Spleen (tissue), 11 donors: Measurements from ENCODE around the gene RAD51B. TPM values are rescaled to one million over a fixed set of nuclear protein-coding genes. Genes with fewer than 3 reads are reported as not detected.

Experiments
- DNase-seq: peaks from one replicate; pipeline ENCODE4 v3.0.0-alpha.2; 2020
- H3K27ac ChIP-seq, 8 donors: fragments of 200-600 bp; sonication (generic) in 7 of 8; 1 replicate in 4 of 8; 2 replicates in 4 of 8; pipeline versions ENCODE4 v1.5.0 to v1.8.0; 2016 to 2021; ENCODE audit warnings: inconsistent platforms in 4 of 8, mild to moderate bottlenecking in 4 of 8, moderate library complexity in 1 of 8
- H3K27me3 ChIP-seq, 7 donors: fragments of 200-600 bp; sonication (generic) in 6 of 7; replicated peaks in 1 of 7; 1 replicate in 4 of 7; 2 replicates in 3 of 7; pipeline versions ENCODE4 v1.5.0 to v1.8.0; 2016 to 2021; ENCODE audit warnings: inconsistent platforms in 3 of 7, mild to moderate bottlenecking in 1 of 7
- H3K36me3 ChIP-seq, 6 donors: fragments of 200-600 bp; sonication (generic) in 5 of 6; 1 replicate in 4 of 6; 2 replicates in 2 of 6; pipeline versions ENCODE4 v1.5.0 to v1.8.0; 2016 to 2021; ENCODE audit warnings: inconsistent platforms in 2 of 6
- H3K4me1 ChIP-seq, 6 donors: fragments of 200-600 bp; sonication (generic) in 5 of 6; 1 replicate in 3 of 6; 2 replicates in 3 of 6; pipeline versions ENCODE4 v1.5.0 to v1.8.0; 2016 to 2021; ENCODE audit warnings: inconsistent platforms in 3 of 6
- H3K4me3 ChIP-seq, 8 donors: fragments of 200-600 bp; sonication (generic) in 7 of 8; 1 replicate in 4 of 8; 2 replicates in 4 of 8; pipeline versions ENCODE4 v1.5.0 to v1.8.0; 2016 to 2021; ENCODE audit warnings: inconsistent platforms in 4 of 8, mild to moderate bottlenecking in 4 of 8, moderate library complexity in 2 of 8
- H3K9me3 ChIP-seq, 8 donors: fragments of 200-600 bp; sonication (generic) in 7 of 8; 1 replicate in 4 of 8; 2 replicates in 4 of 8; pipeline versions ENCODE4 v1.5.0 to v1.8.0; 2016 to 2021; ENCODE audit warnings: inconsistent platforms in 4 of 8
- CTCF ChIP-seq, 11 experiments: fragments of 200-600 bp in 7 of 11; fragments of 450-650 bp in 4 of 11; sonication (generic) in 4 of 11; IDR thresholded peaks in 8 of 11; conservative IDR thresholded peaks in 3 of 11; 1 replicate in 7 of 11; 2 replicates in 4 of 11; pipeline versions ENCODE4 v1.4.0 to v1.8.0; 2016 to 2021; ENCODE audit warnings: antibody characterized with exemption in 11 of 11, inconsistent platforms in 4 of 11, mild to moderate bottlenecking in 1 of 11
- POLR2A ChIP-seq, 3 donors: fragments of 450-650 bp; IDR thresholded peaks; one replicate each; pipeline ENCODE4 v1.5.1; 2017; ENCODE audit warnings: antibody characterized with exemption in 3 of 3, mild to moderate bottlenecking in 1 of 3
- POLR2AphosphoS5 ChIP-seq, 3 donors: sonication (generic); formaldehyde crosslinking; IDR thresholded peaks; one replicate each; pipeline ENCODE4 v1.5.1; 2017; ENCODE audit warnings: antibody characterized with exemption in 3 of 3
- WGBS, 5 donors: extraction: QIAGEN DNeasy Blood & Tissue Kit in 3 of 5; methylation state at CpG; one replicate each; pipeline versions ENCODE4 v1.1.5 to v1.1.7; 2013 to 2018; 5-methylcytosine and 5-hydroxymethylcytosine counted together
- intact Hi-C: fragments of 100-400 bp; cut with DNase I; formaldehyde crosslinking; loops from one replicate; pipeline ENCODE4 v1.15.0; 2023; ENCODE audit warnings: low total_unique reads
- polyA plus RNA-seq, 3 donors: library from polyadenylated mRNA; stranded (reverse); fragments of 200-250 nt; gene quantifications; one replicate each; pipeline ENCODE4 v1.2.1, GENCODE V29; 2013
- total RNA-seq, 7 donors: library from RNA; depleted of rRNA in 3 of 7; stranded (reverse); fragments of >200 nt in 3 of 7; fragmentation: NEBNext Ultra II Directional in 4 of 7; extraction: Animal tissue kit (Norgen Biotek cat#: 25700) in 4 of 7; gene quantifications; one replicate each; pipeline versions ENCODE4 v1.1.0 to v1.2.1, GENCODE V29; 2016 to 2021
- donor health status: healthy with polysubstance abuse.
- donor health status: DM: no; HTN: no; CAD: no; lungs with moderate emphysema.
- donor health status: DM: no; HTN: no; CAD: no.
- donor health status: Bipolar disorder and iron deficiency.
- donor health status: healthy.
- donor health status: DM: no; HTN: no; CAD: no.
- donor health status: DM: yes; HTN: yes; CAD: no.

RAD51B gene
- total and polyA plus RNA-seq, 10 donors = 4.2 to 43.7 (median 29.8) TPM

- intact Hi-C loops = no loop called here
- 93 to 100% (median 98%) methylated on average over 1 of the region's 1 CpG for WGBS, 5 donors
- no peak overlapping the region for H3K4me3 ChIP-seq
Measured at GRCh38 chr14:68462683-68463082, 643.1 kb downstream of the RAD51B start.

GRCh38 chr14:68463299-68463698 lies 643.7 kb downstream of the RAD51B start:
- TF ChIP-seq CTCF (IDR thresholded peaks at IDR 0.05 in 8 of 11, conservative IDR thresholded peaks at IDR 0.05 in 3 of 11) (no peak), POLR2AphosphoS5 (IDR thresholded peaks at IDR 0.05) (no peak), POLR2A (IDR thresholded peaks at IDR 0.05) (no peak)

More at GRCh38 chr14:68462683-68463082, 643.1 kb downstream of the RAD51B start:
- TF ChIP-seq POLR2AphosphoS5 (IDR thresholded peaks at IDR 0.05) (no peak), POLR2A (IDR thresholded peaks at IDR 0.05) (no peak), CTCF (IDR thresholded peaks at IDR 0.05 in 8 of 11, conservative IDR thresholded peaks at IDR 0.05 in 3 of 11) (no peak)
- no peaks in the 10 kb centered on the region for H3K36me3 ChIP-seq
- H3K27me3 ChIP-seq = no peaks in the 10 kb centered on the region
- peaks cover 0 to 46% (median 25%) of the 10 kb centered on the region in 6 donors for H3K4me1 ChIP-seq
- H3K27ac ChIP-seq = no peak overlapping the region
- no peak for DNase-seq
- H3K9me3 ChIP-seq = no peaks in the 10 kb centered on the region

GRCh38 chr14:68463705-68464374 lies 644.3 kb downstream of the RAD51B start:
- TF ChIP-seq POLR2AphosphoS5 (IDR thresholded peaks at IDR 0.05) = no peak
- Histone ChIP-seq H3K4me3 (no peak overlapping the region), H3K27ac (no peak overlapping the region), H3K36me3 (no peaks in the 10 kb centered on the region), H3K4me1 (peaks cover 0 to 53% (median 28%) of the 10 kb centered on the region in 6 donors), H3K9me3 (no peaks in the 10 kb centered on the region), H3K27me3 (no peaks in the 10 kb centered on the region)
- intact Hi-C loops = no loop called here
- DNase-seq = no peak

More at GRCh38 chr14:68463299-68463698, 643.7 kb downstream of the RAD51B start:
- H3K9me3 ChIP-seq = no peaks in the 10 kb centered on the region
- no peaks in the 10 kb centered on the region for H3K27me3 ChIP-seq
- DNase-seq = no peak
- no peak overlapping the region for H3K27ac ChIP-seq
- peaks cover 0 to 51% (median 28%) of the 10 kb centered on the region in 6 donors for H3K4me1 ChIP-seq
- intact Hi-C loops = no loop called here
- no peaks in the 10 kb centered on the region for H3K36me3 ChIP-seq
- H3K4me3 ChIP-seq = no peak overlapping the region

GRCh38 chr14:68464711-68465110 lies 645.1 kb downstream of the RAD51B start:
- DNase-seq = no peak
- no peaks in the 10 kb centered on the region for H3K9me3 ChIP-seq
- no peaks in the 10 kb centered on the region for H3K27me3 ChIP-seq
- H3K36me3 ChIP-seq = no peaks in the 10 kb centered on the region
- TF ChIP-seq POLR2A (IDR thresholded peaks at IDR 0.05) = no peak
- TF ChIP-seq POLR2AphosphoS5 (IDR thresholded peaks at IDR 0.05) = no peak
- no peak for TF ChIP-seq CTCF (IDR thresholded peaks at IDR 0.05 in 8 of 11, conservative IDR thresholded peaks at IDR 0.05 in 3 of 11)
- WGBS, 5 donors = 62 to 75% (median 64%) methylated on average over 2 of the region's 2 CpGs
- intact Hi-C loops = no loop called here
- no peak overlapping the region for H3K4me3 ChIP-seq
- peaks cover 0 to 53% (median 24%) of the 10 kb centered on the region in 6 donors for H3K4me1 ChIP-seq
- no peak overlapping the region for H3K27ac ChIP-seq
